MM.1S (cell line): ENCODE measurements around the gene DLG4.

Experiments used
- DNase-seq: peaks from one replicate; pipeline ENCODE4 v3.0.0-alpha.2; 2015
- H2AFZ ChIP-seq: fragments of 300-600 bp; sonication (generic); 2 replicates; pipeline ENCODE4 v1.6.0; 2016; ENCODE audit warnings: antibody characterized with exemption, low read length
- H3F3A ChIP-seq: fragments of 300-600 bp; sonication (generic); 2 replicates; pipeline ENCODE4 v1.6.1; 2016; ENCODE audit warnings: mild to moderate bottlenecking, antibody characterized with exemption, low read length, moderate library complexity, mixed read lengths; ENCODE audit not compliant: insufficient read depth
- H3K27ac ChIP-seq: fragments of 300-600 bp; sonication (generic); 2 replicates; pipeline ENCODE4 v1.5.1; 2016; ENCODE audit warnings: mild to moderate bottlenecking, low read length
- H3K27me3 ChIP-seq: fragments of 300-600 bp; sonication (generic); replicated peaks from 2 replicates; pipeline ENCODE4 v1.6.0; 2016; ENCODE audit warnings: low read length; ENCODE audit not compliant: insufficient read depth
- H3K36me3 ChIP-seq: fragments of 300-600 bp; sonication (generic); replicated peaks from 2 replicates; pipeline ENCODE4 v1.6.1; 2016; ENCODE audit warnings: mild to moderate bottlenecking, low read length, mixed read lengths; ENCODE audit not compliant: insufficient read depth
- H3K4me1 ChIP-seq: fragments of 300-600 bp; sonication (generic); 2 replicates; pipeline ENCODE4 v1.6.1; 2016; ENCODE audit warnings: low read length, mixed read lengths
- H3K4me2 ChIP-seq: fragments of 300-600 bp; sonication (generic); 2 replicates; pipeline ENCODE4 v1.6.0; 2016; ENCODE audit warnings: low read depth, low read length
- H3K4me3 ChIP-seq: fragments of 300-600 bp; sonication (generic); 2 replicates; pipeline ENCODE4 v1.5.1; 2016; ENCODE audit warnings: low read length, mixed read lengths
- H3K79me2 ChIP-seq: fragments of 300-600 bp; sonication (generic); 2 replicates; pipeline ENCODE4 v1.6.1; 2016; ENCODE audit warnings: mixed run types, low read length, mixed read lengths
- H3K9ac ChIP-seq: fragments of 300-600 bp; sonication (generic); 2 replicates; pipeline ENCODE4 v1.6.1; 2016; ENCODE audit warnings: low read length, mixed read lengths
- H3K9me2 ChIP-seq: fragments of 300-600 bp; sonication (generic); replicated peaks from 2 replicates; pipeline ENCODE4 v1.6.1; 2016; ENCODE audit warnings: mild to moderate bottlenecking, low read length, mixed read lengths; ENCODE audit not compliant: insufficient read depth
- H3K9me3 ChIP-seq: fragments of 300-600 bp; sonication (generic); replicated peaks from 2 replicates; pipeline ENCODE4 v1.6.1; 2016; ENCODE audit warnings: mild to moderate bottlenecking, low read length, mixed read lengths; ENCODE audit not compliant: insufficient read depth
- H4K20me1 ChIP-seq: fragments of 300-600 bp; sonication (generic); 2 replicates; pipeline ENCODE4 v1.6.1; 2016; ENCODE audit warnings: mild to moderate bottlenecking, low read length, moderate library complexity, mixed read lengths; ENCODE audit not compliant: insufficient read depth
- EZH2 ChIP-seq: fragments of 300-600 bp; sonication (generic); optimal IDR thresholded peaks from 2 replicates; pipeline ENCODE3; 2017; ENCODE audit warnings: low read depth, mild to moderate bottlenecking, antibody characterized with exemption, low read length, mixed read lengths
- EZH2phosphoT487 ChIP-seq: fragments of 300-600 bp; sonication (generic); IDR thresholded peaks from 2 replicates; pipeline ENCODE4 v1.6.1; 2018; ENCODE audit warnings: antibody characterized with exemption, low read length
- TF ChIP-seq, protein P1 (sequence below): fragments of 300-600 bp; sonication (generic); IDR thresholded peaks from 2 replicates; pipeline ENCODE4 v1.5.1; 2016; ENCODE audit warnings: antibody characterized with exemption, low read length, mixed read lengths

Gene DLG4

DNA sequence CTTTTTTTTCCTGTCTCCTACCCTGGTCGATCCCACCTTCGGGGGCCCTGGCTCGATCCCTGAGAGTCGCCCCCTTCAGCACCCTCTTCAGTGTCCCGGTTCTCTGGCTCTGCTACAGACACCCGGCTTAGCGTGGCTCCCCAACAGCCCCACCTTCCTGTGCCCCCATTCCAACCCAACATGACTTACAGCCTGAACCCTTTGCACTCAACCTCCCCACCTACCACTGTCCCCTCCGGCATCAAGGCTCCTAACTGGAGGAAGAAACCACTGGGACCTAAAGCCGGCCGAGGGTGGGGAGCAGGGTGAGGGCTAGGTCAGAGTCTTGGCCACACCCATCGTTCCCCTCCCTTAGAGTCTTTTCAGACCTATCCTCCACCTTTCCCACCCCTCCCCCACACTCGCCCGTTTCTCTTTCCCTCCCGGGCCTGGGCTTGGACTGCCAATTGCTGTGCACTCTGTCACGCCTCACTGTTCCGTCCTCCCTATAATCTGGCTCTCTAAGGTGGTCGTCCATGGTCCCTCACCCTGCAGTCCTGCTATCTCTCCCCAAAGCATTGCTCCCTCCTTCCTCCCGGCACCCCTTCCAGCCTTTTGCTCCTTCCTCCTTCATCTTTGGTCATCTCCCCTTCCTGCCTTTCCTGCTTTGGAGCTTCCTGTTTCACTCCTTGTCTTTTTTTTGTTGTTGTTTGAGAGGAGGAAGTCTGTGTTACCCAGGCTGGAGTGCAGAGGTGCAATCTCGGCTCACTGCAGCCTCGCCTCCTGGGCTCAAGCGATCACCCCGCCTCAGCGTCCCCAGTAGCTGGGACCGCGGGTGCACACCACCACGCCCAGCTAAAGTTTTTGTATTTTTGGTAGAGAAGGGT lies 43.5 kb upstream of the DLG4 start:
- no peak for DNase-seq
- Histone ChIP-seq H3K27ac (no peak overlapping the region), H3K4me2 (peak overlapping the region; percentile 86), H3K79me2 (no peaks in the 10 kb centered on the region), H3K27me3 (peaks cover 67% of the 10 kb centered on the region), H3F3A (no peaks in the 10 kb centered on the region), H3K4me3 (peak overlapping the region; percentile 40), H3K9me2 (no peaks in the 10 kb centered on the region), H4K20me1 (no peaks in the 10 kb centered on the region), H3K9me3 (no peaks in the 10 kb centered on the region), H3K36me3 (no peaks in the 10 kb centered on the region), H3K4me1 (peaks cover 4% of the 10 kb centered on the region; the same call in 1 of the 2 replicates), H2AFZ (peak overlapping the region; percentile 31; the same call in 1 of the 2 replicates), H3K9ac (no peak overlapping the region)
- no peak for TF ChIP-seq EZH2

DNA sequence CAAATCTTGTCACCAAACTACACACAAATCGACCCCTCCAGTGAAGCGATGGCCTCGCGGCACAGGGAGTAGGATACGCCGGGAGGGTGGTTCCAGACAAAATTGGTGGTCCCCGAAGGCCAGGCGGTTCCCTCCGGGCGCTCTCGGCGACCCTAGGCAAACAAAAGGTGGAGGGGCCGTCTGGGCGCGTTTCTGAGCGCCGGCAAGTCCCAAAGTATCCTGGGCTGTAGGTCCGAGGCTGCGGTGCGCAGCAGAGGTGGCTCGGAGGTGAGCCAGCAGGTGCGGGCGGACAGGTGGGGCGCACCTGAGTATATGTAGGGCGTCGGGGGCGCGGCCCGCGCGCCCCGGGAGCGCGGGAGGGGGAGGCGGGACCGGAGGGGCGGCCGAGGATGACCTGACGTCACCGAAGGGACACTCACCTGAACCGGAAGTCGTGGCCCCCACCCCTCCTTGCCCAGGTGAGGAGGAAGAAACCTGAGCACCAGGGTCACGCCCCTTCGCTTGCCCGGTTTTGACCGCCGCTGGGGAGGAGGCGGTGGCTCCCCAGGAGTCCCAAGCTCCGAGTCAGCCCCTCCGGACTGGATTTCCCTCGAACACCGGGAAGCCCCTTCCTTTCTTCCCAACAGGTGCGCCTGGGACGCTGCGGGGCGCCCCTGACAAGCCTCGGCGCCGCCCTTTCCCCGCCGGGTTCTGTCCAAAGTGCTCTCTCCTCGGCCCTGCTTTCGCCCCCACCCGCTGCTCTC lies 42.7 kb upstream of the DLG4 start, which contains the start of gene CLDN7:
Gene CLDN7 (minus strand): TSS at position 287 of the 743 bp plus-strand sequence. CDS start 435 bp downstream, outside the sequence.
- no peaks in the 10 kb centered on the region for H3K79me2 ChIP-seq
- no peak within 1 kb of the TSS for H3K9ac ChIP-seq
- no peaks in the 10 kb centered on the region for H3K9me3 ChIP-seq
- no peaks in the 10 kb centered on the region for H3K9me2 ChIP-seq
- peak within 1 kb of the TSS; percentile 42 for H3K4me3 ChIP-seq
- H3K36me3 ChIP-seq, result no peaks in the 10 kb centered on the region
- DNase-seq, result no peak
- H3F3A ChIP-seq, result no peaks in the 10 kb centered on the region
- no peaks in the 10 kb centered on the region for H4K20me1 ChIP-seq
- TF ChIP-seq, protein P1, sequence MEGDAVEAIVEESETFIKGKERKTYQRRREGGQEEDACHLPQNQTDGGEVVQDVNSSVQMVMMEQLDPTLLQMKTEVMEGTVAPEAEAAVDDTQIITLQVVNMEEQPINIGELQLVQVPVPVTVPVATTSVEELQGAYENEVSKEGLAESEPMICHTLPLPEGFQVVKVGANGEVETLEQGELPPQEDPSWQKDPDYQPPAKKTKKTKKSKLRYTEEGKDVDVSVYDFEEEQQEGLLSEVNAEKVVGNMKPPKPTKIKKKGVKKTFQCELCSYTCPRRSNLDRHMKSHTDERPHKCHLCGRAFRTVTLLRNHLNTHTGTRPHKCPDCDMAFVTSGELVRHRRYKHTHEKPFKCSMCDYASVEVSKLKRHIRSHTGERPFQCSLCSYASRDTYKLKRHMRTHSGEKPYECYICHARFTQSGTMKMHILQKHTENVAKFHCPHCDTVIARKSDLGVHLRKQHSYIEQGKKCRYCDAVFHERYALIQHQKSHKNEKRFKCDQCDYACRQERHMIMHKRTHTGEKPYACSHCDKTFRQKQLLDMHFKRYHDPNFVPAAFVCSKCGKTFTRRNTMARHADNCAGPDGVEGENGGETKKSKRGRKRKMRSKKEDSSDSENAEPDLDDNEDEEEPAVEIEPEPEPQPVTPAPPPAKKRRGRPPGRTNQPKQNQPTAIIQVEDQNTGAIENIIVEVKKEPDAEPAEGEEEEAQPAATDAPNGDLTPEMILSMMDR, result no peak
- TF ChIP-seq EZH2, result peak; percentile 78
- H3K4me1 ChIP-seq, result peaks cover 4% of the 10 kb centered on the region; the same call in 1 of the 2 replicates
- peak within 1 kb of the TSS; percentile 86 for H3K4me2 ChIP-seq
- H3K27ac ChIP-seq, result no peak within 1 kb of the TSS
- peaks cover 61% of the 10 kb centered on the region for H3K27me3 ChIP-seq
- H2AFZ ChIP-seq, result peak within 1 kb of the TSS; percentile 61

DNA sequence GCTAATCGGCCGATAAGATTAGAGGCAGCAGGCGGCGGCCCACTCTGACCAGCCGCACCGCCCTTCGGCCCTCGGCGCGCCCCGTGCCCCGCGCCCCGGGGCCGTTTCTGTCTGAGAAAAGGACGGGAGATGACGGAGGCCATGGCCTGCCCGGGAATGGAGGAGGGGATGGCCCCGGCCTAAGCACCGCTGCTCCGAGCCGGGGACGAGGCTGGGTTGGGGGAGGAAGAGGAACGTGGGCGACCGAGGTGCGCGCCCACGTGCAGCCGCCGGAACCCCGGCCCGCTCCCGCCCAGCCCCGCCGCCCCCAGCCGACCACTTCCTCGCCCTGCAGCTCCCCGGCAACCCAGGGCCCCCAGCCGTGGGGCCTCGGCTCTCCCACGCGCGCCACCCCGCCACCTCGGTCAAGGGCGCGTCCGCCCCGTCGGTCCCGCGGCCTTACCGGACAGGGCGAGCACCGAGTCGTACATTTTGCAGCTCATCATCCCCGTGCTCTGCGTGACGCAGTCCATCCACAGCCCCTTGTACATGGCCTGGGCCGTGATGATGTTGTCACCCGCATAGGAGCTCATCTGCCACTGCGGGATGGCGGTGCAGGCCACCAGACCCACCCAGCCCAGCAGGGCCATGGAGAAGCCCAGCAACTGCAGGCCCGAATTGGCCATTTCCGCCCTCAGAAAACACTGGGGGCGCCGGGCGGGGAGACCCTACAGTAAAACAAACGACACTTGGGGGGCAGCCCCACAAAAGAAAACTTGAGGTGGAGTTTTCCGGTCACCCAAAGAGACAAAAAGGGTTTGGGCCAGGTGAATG lies 41.9 kb upstream of the DLG4 start:
- no peaks in the 10 kb centered on the region for H3F3A ChIP-seq
- no peaks in the 10 kb centered on the region for H3K36me3 ChIP-seq
- peaks cover 53% of the 10 kb centered on the region for H3K27me3 ChIP-seq
- H3K4me1 ChIP-seq, result peaks cover 4% of the 10 kb centered on the region; the same call in 1 of the 2 replicates
- H3K9me2 ChIP-seq, result no peaks in the 10 kb centered on the region
- peak overlapping the region; percentile 61 for H2AFZ ChIP-seq
- no peak for DNase-seq
- TF ChIP-seq EZH2phosphoT487, result no peak
- TF ChIP-seq, protein P1, result no peak
- no peak for TF ChIP-seq EZH2
- no peak overlapping the region for H3K27ac ChIP-seq
- H3K9me3 ChIP-seq, result no peaks in the 10 kb centered on the region
- H3K4me3 ChIP-seq, result peak overlapping the region; percentile 42
- H4K20me1 ChIP-seq, result no peaks in the 10 kb centered on the region
- H3K9ac ChIP-seq, result no peak overlapping the region
- peak overlapping the region; percentile 86 for H3K4me2 ChIP-seq
- H3K79me2 ChIP-seq, result no peaks in the 10 kb centered on the region
